HTR-8/SVneo (cell line): ENCODE data around the gene APC.
A peak's percentile ranks its signal among the peaks of the same experiment; 100 is the strongest.
"Not testable (repeated sequence)": the region's sequence is repeated elsewhere in the genome, so short reads cannot be mapped to it uniquely, and the experiment has no call there.

Experiments used
- DNase-seq: peaks from one replicate; pipeline ENCODE4 v3.0.0; 2011; ENCODE audit warnings: low spot score, mixed read lengths; ENCODE audit not compliant: insufficient read length
- FAIRE-seq: peaks from 2 replicates; lab custom pipeline; 2011; peaks lifted over from hg19 to GRCh38; lab: Jason Lieb, UNC

APC gene

GRCh38 chr5:112713206-112713605 is 24.5 kb upstream of the APC start:
- DNase-seq, result no peak
- FAIRE-seq, result no peak

- not testable (repeated sequence) for DNase-seq, FAIRE-seq
Observed at GRCh38 chr5:112716895-112717294, 20.8 kb upstream of the APC start.

- no peak for FAIRE-seq
- no peak for DNase-seq
Observed at GRCh38 chr5:112717506-112718082, 20.1 kb upstream of the APC start.

DNA sequence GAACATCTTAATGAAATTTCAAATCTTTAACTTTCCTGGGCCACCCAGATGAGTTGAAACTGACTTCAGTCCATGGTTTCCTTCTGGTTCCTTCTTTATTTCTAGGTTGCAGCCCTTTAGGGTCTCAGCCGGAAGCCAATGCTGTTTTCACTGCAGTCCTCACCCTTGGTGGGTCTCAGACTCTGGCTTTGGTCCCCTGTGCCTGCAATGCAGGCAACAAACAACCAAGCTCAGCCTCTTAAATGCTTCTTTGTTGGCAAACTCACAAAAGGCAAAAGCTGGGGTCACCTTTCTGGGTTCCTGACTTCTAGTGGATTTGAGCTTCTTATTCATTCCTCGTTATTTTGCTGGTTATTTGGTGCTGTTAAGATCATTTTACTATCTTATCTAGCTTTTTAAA is 19.3 kb upstream of the APC start:
- DNase-seq, result no peak
- no peak for FAIRE-seq

- FAIRE-seq (no peak), DNase-seq (no peak)
Observed at GRCh38 chr5:112720576-112720975, 17.1 kb upstream of the APC start.

DNA sequence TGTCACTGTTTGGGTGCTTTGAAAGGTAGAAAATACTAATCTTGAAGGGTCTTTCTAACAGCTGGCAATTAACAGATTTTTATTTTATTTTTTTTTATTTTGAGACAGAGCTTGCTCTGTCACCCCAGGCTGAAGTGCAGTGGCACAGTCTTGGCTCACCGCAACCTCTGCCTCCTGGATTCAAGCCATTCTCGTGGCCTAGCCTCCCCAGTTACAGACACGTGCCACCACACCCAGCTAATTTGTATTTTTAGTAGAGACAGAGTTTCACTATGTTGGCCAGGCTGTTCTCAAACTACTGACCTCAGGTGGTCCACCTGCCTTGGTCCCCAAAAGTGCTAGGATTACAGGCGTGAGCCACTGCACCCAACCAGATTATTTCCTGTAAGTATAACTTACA is 12.8 kb upstream of the APC start:
- FAIRE-seq (no peak), DNase-seq (no peak)

DNA sequence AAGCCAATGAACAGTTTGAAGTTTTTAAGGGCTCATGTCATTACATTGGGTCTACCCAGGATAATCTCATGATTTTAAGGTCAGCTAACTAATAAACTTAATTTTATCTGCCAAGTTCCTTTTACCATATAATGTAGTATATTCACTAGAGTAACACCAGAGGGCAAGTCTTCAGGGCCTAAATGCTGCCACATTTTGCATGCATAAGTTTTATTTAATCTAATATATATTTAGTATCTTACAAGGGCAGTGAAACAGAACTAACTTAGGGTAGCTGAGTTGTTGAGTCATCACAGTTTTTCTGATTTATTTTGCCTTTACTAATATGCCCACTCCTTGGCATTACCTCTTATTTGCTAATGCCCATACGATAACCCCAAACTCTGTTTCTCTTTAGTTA is 8.1 kb upstream of the APC start:
- FAIRE-seq (no peak), DNase-seq (no peak)

DNA sequence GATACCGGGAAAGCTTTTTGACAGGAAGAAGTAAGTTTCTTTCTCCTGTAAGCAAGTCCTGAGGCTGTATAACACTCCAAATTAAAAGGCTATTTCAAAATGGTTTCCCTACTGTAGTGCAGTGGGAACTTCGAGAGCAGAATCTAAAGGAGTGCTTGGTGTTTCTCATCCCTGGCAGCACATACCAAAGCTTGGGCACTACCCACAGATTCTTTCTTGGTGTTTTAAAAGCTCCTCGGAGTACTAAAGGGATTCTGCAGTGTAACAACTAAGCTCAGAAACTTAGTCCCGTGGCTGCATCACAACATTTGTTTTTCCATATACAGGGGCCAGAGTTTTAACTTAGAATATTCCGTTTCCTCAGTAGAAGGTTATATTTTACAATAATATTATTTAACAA is 5.6 kb upstream of the APC start:
- DNase-seq, result no peak
- no peak for FAIRE-seq

- FAIRE-seq (no peak), DNase-seq (no peak)
Observed at GRCh38 chr5:112733586-112733985, 4.1 kb upstream of the APC start.

- no peak for DNase-seq
- no peak for FAIRE-seq
Observed at GRCh38 chr5:112734597-112734996, 3.1 kb upstream of the APC start.

DNA sequence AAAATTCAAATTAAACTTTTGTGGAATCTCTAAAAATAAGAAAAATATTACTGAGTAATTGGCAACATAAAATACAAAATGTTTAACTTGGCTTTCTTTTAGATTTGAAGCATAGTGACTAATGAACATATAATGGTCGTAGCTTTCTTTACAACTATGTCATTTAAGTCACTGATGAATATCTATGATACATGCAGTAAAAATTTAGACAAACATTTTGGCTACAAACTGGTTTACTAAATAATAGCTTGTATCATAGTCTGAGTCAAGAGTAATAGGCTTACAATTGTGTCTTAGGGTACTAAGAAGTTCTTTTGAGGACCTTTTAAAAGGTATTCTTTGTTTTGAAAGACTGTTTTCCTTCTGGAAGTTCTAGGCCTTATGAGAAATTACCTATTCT is 2.0 kb upstream of the APC start:
- no peak for FAIRE-seq
- DNase-seq, result no peak

DNA sequence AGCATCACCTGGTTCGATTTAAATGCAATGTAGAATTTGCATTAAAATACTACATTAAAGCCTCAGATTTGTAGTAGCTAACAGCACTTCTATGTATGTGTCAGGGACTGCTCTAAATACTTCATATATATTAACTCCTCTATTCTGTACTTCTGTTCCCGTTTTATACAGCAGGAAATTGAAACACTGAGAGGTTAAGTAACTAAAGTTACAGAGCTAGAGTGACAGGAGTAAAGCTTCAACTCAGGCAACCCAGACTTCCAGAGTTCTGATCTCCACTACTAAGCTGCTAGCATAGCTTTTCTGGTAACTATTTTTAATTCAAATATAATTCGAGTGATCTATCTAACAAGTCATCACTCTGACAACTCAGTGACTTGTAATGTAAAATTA is 619 bp upstream of the APC start:
- DNase-seq, result no peak
- no peak for FAIRE-seq

GRCh38 chr5:112738191-112738560 is 491 bp downstream of the APC start:
- FAIRE-seq (no peak), DNase-seq (no peak)

GRCh38 chr5:112742424-112742823 is 4.7 kb downstream of the APC start:
- DNase-seq, result no peak
- FAIRE-seq, result no peak

GRCh38 chr5:112743631-112744030 is 5.9 kb downstream of the APC start:
- no peak for FAIRE-seq
- no peak for DNase-seq

DNA sequence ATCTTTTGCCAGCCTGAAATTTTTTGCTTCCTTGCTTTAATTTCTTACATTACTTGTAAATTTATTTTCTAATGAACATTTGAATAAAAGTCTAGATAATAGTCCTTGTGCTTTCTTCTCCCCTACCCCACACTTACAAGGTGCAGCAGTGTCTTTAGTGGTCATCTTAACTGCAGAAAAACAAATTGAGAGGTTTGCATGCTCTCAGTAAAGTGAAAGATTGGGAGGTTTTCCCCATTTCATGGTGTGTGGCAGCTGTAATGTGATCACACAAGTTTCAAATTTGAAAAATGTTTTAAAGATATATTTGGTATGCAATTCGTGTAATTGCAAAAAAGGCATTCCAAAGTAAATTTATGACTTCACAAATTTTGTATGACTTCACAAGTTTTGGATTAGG is 14.7 kb downstream of the APC start:
- FAIRE-seq (no peak), DNase-seq (no peak)

DNA sequence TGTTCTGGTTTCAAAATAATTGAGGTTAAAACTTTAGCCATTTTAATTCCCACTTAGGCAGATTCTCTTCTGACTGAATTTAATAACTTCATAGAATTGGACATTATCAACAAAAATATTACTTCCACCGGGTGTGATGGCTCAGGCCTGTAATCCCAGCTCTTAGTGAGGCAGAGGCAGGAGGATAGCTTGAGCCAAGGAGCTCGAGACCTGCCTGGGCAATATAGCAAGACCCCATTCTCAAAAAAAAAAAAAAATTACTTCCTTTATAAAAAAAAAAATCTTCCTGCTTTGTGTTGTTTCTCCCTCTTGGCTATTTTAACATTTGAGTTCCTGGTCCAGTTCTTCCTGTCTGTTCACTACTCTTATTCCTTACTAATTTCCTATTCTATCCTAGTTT is 18.0 kb downstream of the APC start:
- DNase-seq, result no peak
- FAIRE-seq, result no peak

DNA sequence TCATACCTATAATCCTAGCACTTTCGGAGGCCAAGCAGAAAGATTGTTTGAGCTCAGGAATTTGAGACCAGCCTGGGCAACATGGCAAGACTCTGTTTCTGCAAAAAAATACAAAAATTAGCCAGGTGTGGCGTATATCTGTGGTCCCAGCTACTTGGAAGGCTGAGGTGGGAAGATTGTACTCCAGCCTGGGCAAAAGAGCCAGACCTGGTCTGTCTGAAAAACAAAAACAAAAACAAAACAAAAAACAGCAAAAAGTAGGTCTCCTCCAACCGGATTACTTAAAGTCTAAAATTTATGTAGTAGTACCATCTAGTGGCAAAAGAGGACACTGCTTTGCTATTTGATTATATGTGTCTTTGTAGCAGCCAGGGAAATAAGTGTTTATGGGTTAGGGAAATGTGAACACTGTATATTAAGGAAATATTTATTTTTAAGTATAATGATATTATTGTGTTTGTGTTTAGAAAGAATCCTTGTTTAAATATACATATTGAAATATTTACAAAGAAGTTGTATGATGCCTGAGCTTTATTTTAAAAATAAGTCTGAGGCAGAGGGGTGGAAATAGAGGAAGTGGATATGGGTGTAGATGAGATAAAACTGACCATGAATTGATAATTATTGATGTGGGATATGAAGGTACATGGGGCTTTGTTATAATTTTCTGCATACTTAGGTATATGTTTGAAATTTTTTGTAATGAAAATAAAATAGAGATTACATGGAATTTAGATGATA is 20.0 kb downstream of the APC start:
- FAIRE-seq, result no peak
- DNase-seq, result peak; percentile 39

DNA sequence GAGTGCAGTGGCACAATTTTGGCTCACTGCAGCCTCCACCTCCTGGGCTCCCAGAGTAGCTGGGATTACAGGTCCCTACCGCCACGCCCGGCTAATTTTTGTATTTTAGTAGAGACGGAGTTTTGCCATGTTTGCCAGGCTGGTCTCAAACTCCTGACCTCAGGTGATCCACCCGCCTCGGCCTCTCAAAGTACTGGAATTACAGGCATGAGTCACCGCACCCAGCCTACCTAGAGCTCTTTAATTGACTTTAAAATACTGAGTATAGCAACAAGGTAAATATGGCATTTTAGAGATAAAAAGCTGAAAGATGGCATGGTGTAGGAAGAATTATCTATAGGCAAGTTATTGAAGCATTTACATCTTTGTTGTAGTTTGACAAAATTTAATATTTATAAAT is 21.0 kb downstream of the APC start:
- DNase-seq, result no peak
- FAIRE-seq, result no peak

- no peak for FAIRE-seq
Observed at GRCh38 chr5:112762113-112762810, 24.6 kb downstream of the APC start.

GRCh38 chr5:112763165-112763564 is 25.5 kb downstream of the APC start:
- FAIRE-seq, result no peak
- DNase-seq, result no peak

More at GRCh38 chr5:112762113-112762810, 24.6 kb downstream of the APC start:
- DNase-seq, result no peak

GRCh38 chr5:112772124-112772523 is 34.4 kb downstream of the APC start:
- DNase-seq, result no peak

More at GRCh38 chr5:112772124-112772523, 34.4 kb downstream of the APC start:
- FAIRE-seq, result no peak
